ENCODE results near the gene EDAR.

DNA sequence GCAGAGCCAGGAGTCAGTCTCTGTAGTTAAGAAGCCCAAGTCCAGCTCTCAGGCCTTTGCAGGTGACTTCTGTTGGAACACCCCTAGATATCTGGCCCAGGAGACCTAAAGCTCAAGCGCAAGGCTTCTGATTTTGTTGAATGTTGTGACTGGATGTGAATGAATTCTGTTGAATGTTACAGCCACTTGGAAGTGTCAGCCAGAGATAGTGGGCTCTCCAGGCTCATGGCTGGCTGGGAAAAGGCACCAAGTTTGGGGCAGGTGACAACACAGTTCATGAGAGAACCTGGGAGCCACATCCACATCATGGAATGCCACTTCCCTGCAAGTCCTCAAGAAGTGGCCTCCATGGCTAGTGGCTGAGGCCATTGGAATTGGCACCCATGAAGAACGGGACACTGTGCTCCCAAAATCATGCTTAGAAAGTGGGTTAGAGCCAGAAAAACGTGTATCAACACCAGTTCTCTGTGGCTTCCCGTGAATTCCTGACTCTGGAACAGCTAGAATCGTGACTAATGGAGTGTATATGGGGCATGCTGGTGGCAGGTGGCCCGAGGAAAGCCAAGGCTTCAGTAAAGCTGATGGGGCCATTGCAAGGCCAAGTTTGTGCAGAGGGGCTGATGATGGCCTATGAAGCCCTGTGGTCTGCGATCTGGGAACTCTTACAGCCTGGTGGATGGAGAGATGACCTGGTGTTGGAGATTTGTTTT is 30.2 kb downstream of the EDAR start:
- TF ChIP-seq GATA2 (IDR thresholded peaks at IDR 0.05; ENCODE audit: low read depth, low read length): no peak
- TF ChIP-seq GATA3 (IDR thresholded peaks at IDR 0.05; ENCODE audit: low read depth, low read length): no peak

Data from SH-SY5Y (cell line).